GM18873 (cell line): ENCODE measurements around the gene WDHD1.
"Not testable (repeated sequence)": the region's sequence is repeated elsewhere in the genome, so short reads cannot be mapped to it uniquely, and the experiment has no call there.

Source experiments
- ATAC-seq: cut with Tn5 transposase; IDR thresholded peaks from one replicate; pipeline ENCODE4 v1.9.1; 2021; ENCODE audit warnings: mild to moderate bottlenecking, moderate library complexity, moderate number of reproducible peaks; ENCODE audit not compliant: unreplicated experiment, low FRiP score

Gene WDHD1

DNA sequence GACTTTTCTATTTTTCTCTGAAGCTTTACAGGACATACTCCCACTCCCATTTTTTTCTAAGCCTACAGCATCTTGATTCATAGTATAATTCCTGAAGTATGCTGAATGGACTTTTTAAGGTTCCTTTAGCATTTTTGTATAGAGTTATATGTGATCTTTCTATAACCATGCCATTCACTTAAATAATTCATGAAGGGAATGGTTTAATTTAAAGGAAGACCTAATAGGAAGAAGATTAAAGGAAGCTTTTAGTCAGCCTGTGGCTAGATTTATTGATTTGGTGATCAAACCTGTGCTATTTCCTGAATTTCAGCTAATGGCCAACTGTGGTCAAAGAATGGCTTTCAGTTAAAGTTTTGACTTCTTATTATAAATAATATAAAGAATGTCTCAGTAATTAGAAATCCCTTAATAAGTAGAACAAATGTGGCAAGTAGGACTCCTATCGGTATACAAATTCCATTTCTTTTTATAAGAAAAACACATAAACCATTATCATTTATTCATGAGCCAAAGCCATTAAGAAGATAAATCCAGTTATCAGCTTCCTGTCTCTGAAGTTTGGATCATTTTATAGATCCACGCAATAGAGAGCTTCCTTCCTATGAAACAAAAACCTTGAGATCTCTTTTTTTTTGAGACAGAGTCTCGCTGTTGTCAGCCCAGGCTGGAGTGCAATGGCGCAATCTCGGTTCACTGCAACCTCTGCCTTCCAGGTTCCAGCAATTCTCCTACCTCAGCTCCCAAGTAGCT, 20.6 kb upstream of the WDHD1 start:
- no peak for ATAC-seq

DNA sequence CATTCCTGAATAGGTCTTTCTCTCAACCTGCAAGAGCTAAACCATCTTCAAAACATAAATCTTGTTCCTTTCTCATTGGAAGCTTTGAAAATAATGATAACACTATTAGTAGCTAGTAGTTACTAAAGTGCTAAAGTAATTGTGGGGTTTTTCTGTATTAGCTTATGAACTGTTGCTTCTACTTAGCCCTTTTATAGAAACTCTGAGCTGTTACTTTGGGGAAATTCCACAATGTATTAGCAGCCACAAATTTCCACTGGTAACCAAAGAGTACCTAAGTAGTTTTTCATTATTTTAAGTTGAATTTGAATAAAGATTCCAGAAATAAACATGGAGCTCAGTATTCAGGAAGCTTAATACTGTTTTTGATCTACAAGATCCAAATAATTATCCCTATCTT, 18.2 kb upstream of the WDHD1 start:
- ATAC-seq = no peak

DNA sequence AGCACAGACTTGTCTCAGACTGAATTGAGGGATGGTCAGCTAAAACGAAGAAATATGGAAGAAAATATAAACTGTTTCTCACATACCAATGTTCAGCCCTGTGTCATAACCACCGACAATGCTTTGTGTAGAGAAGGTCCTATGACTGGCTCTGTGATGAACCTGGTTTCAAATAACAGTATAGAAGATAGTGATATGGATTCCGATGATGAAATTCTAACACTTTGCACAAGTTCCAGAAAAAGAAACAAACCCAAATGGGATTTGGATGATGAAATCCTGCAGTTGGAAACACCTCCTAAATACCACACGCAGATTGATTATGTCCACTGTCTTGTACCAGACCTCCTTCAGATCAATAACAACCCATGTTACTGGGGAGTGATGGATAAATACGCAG, 16.6 kb upstream of the WDHD1 start:
- no peak for ATAC-seq

DNA sequence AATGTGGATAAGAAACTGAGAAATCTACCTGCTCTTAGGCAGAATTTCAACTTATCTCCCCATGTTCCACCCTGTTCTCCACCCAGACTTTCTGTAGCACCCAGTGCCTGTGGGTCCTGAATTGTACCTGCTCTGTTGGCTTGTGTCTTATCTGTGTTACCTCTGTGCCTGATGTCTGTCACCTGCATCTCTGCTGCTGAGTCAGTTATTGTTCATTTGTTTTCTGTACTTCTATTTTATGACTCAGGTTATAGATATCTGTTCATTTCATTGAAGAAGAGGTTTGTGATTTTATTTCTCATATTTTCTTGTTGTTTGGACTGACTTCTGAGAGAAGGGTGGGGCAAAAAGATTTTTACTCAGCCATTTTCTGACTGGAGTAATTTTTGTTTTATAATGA, 11.8 kb upstream of the WDHD1 start:
- ATAC-seq = no peak

DNA sequence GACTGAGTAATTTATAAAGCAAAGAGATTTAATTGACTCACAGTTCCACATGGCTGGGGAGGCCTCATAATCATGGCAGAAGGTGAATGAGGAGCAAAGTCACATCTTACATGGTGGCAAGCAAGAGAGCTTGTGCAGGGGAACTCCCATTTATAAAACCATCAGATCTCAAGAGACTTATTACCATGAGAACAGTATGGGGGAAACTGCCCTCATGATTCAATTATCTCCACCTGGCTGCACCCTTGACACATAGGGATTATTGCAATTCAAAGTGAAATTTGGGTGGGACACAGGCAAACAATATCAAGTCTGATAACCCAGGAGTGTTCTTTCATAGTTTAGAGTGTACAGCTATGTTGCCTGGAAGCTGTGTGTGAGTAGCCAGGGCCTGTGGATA, 11.1 kb upstream of the WDHD1 start:
- ATAC-seq = not testable (repeated sequence)

DNA sequence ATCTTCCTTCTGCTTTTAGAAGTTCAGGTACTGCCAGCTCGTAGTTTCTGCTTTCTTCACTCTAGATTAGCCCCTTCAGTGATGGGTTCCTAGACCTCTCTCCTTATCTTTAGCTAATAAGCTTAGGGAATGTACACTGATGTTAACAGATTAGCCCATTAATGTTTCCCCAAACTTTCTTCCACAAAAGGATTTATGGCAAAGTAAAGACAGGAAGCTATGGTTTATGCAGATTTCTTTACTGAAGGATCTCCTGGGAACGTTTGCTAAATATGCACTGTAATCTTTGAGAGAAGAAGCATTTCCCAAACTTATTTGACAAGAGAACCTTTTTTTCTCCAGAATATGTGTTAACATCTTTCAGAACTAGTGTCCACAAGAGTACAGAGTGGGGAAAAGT, 4.3 kb upstream of the WDHD1 start:
- no peak for ATAC-seq

DNA sequence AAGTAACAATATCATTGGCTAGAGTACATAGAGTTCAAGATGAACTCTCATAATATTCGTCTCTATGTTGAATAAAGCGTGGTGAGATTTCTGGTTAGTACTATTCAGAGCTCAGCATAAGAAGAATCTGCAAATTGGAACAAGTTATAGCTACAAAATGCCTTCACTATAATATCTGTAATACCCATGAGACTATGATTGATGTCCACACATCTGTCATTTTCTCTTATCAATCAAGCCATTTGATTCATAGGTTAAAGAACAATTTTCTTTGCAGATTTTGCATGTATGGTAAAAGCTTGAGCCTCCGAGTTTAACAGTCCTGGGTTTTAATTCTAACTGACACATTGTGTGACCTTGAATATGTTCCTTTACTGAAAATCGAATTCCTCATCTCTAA, 1.6 kb upstream of the WDHD1 start:
- no peak for ATAC-seq

DNA sequence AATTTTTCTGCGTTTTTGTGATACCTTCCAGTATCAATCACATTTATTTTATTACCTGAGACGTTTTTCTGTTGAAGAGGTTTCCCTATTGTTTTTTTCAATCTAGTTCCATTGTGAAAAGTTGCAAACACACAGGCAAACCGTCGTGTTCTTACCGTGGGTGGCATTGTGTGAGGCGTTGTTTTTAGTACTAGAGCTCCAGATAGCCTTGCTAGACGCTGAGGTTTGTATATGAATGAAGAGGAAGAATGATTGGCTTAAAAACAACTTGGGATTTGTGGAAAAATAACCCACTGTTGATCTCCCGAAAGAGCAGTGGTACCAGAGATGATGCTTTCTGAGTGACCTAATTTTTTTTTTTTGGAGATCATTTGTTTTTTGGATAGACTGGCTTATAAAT, 1.2 kb upstream of the WDHD1 start:
- no peak for ATAC-seq

DNA sequence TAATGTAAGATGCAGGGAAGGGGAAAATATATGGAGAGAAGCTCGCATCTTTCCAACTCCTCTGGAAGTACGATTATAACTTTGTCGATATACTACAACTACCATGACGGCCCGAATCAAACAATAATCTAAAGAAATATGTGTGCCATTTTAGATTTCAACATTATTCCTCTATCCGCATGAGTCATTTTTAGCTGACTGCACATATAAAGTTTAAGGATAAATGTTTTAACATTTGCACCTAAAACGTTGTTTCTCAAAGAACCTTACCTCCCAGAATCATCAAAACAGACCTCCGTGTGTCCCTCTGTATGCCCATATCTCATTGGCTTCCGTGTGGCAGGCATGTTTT, 482 bp downstream of the WDHD1 start:
- ATAC-seq = no peak

DNA sequence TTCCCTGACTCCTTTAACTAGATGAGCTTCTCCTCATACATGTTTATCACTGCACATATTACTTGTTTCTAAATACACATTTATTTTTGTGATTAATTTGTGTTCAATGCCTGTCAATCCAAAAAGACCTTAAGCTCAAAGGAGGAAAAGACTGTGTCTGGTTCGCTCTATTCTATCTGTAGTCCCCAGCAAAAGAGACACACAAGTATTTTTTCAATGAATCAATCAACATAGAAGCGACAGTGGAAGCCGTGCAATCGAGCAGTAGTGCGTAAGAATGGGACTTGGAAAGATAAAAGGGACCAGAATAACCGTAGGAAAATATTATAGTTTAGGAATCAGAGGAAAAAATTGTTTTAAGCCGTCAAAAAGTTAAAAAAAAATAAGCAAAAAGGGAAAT, 951 bp downstream of the WDHD1 start:
- no peak for ATAC-seq

DNA sequence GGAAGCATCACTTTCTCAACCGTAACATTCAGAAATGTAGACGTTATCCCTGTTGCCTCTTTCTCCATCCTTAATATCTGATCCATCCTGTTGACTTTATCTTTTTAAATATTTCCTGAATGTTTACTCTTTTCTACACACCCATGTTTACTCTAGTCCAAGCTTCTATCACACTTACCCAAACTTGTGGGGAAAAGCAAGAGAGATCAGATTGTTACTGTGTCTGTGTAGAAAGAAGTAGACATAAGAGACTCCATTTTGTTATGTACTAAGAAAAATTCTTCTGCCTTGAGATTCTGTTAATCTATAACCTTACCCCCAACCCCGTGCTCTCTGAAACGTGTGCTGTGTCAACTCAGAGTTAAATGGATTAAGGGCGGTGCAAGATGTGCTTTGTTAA, 2.5 kb downstream of the WDHD1 start:
- ATAC-seq = not testable (repeated sequence)

DNA sequence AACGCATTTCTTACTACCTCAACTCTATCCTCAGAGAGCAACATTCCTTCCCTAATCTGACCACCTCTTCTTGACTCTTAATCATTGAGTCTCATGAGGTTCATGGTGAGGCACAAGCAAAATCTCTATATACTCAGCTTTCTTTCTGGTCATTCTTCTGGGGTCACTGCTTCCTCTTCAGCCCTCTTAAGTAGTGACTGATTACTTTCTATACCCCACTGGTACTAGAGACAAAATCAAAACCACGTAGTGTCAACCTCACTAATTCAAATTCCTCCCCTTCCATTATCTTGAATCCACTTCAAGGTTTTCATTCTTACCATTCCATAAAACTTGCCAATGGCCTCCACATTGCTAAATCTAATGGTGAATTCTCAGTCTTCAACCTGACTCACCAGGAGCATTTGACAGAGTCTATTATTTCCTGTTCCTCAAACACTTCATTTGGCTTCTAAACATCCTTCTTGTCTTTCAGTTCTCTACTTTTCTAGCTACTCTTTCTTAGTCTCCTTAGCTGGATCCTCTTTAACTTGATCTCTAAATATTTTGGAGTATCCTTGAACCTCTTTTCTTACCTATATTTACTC, 6.8 kb downstream of the WDHD1 start:
- ATAC-seq = no peak

DNA sequence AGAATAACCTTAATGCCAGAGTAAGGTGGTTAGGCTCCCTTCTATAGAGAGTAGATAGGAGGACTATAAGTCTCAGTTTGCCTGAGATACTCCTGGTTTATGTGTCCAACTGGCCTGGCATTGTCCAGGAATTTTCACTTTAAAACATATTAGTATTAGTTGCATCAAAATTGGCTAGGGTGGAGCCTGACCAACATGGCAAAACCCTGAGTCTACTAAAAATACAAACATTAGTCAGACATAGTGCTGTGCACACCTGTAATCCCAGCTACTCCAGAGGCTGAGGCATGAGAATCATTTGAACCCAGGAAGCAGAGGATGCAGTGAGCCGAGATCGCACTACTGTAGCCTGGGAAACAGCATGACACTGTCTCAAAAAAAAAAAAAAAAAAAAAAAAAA, 11.9 kb downstream of the WDHD1 start:
- ATAC-seq = no peak

DNA sequence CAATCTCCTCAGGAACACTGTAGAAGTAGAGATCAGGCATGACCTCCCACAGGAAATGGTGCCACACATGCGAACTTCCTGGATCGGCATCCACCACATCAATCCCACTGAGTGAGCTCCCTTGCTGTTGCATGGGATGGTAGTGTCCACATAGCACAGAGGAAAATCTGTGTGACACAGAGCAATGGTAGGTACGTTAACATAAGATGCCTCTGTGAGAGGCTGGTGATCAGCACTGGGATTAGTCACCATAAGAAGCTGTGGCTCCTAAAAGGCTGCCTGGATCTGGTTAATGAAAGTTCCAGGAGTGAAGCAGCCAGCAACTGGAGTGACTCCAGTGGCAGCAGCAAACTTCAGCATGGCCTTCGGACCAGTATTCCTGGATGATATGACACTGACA, 21.8 kb downstream of the WDHD1 start:
- ATAC-seq = no peak

DNA sequence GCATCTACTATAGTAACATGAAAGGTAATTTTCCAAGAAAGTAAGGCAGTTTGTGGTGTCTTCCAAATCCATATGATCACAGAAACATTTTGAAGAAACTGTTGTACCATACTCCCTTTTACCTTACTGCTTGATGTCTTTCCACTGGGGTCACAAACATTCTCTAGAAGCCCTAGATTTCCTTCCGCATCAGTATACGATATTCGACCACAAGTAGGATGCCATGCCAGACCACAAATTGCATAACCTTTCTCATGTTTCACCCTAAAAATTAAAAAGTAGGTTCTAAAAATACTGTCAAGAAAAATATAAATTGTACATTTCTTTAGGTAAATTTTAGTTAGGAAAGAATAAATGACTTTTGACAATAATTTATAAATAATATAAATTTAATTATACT, 26.5 kb downstream of the WDHD1 start:
- ATAC-seq = no peak

DNA sequence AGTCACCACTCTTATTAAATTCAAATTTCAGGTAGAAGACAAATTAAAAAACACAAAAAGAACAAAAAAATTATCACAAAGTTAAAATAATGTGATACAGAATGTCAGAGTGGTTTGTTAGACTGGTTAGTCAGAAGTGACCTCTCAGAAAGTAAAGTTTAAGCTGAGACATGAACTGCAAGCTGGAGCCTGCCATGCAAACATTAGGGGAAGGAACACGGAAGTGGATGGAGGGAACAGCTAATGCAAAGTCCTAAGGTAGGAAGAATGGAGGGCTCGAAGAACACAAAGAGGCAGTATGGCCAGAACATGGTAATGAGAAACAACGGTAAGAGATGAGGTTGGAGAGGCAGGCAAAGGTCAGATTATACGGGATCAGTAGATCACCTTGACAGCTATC, 41.7 kb downstream of the WDHD1 start:
- ATAC-seq = no peak

DNA sequence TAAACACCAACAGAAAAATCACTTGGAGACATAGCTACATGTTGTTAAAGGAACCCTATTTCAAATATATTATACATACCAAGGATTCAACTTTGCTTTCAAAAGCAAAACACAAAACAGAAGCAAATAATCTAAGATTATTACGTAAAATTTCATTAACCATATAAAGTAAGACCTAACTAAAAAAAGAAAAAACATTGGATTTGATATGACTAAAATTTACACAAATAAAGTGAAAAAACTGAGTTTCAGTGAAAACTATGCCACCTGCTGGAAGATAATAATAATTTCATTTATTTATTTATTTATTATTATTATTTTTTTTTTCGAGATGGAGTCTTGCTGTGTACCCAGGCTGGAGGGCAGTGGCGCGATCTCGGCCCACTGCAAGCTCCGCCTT, 45.2 kb downstream of the WDHD1 start:
- no peak for ATAC-seq

DNA sequence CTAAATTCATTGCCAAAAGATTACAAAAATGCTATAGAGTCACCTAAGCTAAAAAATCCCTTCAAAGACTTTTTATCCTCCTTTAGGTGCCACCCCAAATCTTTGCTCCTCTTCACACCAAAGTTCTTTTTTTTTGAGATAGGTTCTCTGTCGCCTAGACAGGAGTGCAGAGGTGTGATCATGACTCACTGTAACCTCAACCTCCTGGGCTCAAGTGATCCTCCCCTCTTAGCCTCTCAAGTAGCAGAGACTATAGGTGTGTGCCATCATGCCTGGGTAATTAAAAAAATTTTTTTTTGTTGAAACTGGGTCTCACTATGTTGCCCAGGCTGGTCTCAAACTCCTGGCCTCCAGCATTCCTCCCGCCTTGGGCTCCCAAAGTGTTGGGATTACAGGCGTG, 47.9 kb downstream of the WDHD1 start:
- no peak for ATAC-seq

DNA sequence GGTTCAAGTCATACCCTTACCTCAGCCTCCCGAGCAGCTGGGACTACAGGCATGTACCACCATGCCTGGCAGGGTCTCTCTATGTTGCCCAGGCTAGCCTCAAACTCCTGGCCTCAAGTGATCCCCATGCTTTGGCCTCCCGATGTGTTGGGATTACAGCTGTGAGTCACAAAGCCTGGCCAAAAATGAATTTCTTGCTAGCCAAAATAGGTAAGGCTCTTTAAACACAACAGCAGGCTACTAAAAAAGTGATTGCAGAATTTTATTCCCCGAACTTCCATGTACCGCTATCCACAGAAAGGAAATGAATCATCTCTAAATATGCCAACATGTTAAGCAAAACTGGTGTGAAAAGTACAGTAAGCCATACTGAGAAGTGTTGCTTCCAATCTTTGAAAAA, 50.6 kb downstream of the WDHD1 start:
- ATAC-seq = no peak

DNA sequence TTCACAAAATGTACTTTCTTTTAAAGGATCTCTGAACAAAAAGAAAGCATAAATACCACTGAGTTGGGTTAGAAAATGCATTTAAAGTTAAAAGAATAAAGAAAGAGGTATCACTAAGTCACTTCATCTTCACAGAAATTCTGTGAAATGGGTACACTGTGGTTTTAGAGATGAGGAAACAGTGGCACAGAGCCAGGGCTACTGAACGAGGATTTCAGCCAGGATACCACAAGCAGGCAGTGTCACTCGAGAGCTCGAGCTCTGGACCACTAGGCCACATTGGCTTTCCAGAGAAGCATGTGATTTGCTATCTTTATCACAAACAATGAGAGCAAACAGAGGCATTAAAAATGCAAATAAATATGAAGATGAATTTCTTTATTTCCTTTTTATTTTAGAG, 51.0 kb downstream of the WDHD1 start:
- no peak for ATAC-seq

DNA sequence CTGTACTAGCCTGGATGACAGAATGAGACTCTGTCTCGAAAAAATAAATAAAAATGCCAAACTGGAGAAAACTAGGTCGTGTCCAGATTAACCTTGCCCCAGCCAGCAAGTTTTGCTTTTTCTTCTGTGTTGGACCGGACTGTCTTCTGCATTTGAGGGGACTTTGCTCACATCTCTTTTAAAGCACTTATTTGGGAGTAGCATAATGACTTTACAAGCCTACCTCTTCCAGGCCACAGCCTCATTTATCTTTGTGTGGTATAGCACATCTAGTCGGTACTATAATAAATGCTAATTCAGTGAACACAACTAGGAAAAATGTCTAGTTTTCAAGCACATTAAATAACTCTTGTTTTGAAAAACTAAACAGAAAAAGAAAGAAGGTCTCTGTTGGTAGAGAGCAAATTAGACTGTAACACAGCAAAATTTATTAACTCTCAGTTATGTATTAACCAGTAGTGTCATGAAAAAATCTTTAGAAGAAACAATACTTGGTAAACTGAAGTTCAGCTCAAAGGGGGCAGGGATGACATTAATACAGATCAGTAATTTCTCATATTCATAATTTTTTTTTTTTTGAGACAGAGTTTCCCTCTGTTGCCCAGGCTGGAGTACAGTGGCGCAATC, 52.0 kb downstream of the WDHD1 start:
- ATAC-seq = no peak

DNA sequence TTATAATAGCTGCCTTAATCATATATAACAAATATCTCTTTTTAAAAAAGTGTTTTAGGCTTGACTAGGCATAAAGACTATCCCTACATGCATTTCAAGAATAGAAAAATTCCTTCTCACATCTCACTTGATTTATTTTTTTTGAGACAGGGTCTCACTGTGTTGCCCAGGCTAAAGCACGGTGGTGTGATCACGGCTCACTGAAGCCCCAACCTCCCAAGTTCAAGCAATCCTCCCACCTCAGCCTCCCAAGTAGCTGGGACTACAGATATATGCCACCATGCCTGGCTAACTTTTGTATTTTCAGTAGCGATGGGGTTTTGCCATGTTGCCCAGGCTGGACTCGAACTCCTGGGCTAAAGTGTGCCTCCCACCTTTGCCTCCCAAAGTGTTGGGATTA, 59.4 kb downstream of the WDHD1 start:
- ATAC-seq = no peak
